ENCODE measurements around the gene GPR161.

- TF ChIP-seq EZH2 (IDR thresholded peaks at IDR 0.05) (no peak), POLR2AphosphoS5 (IDR thresholded peaks at IDR 0.05; ENCODE audit: borderline replicate concordance, low read depth, low read length) (no peak)
Observed at GRCh38 chr1:168085401-168085872, 51.3 kb downstream of the GPR161 start.

Data from SK-N-MC (cell line).